HG03457 (cell line): ENCODE measurements around the gene DAB2.

Experiments used
- ATAC-seq: cut with Tn5 transposase; IDR thresholded peaks from one replicate; pipeline ENCODE4 v1.9.1; 2021; ENCODE audit warnings: moderate number of reproducible peaks; ENCODE audit not compliant: unreplicated experiment

The DAB2 gene

DNA sequence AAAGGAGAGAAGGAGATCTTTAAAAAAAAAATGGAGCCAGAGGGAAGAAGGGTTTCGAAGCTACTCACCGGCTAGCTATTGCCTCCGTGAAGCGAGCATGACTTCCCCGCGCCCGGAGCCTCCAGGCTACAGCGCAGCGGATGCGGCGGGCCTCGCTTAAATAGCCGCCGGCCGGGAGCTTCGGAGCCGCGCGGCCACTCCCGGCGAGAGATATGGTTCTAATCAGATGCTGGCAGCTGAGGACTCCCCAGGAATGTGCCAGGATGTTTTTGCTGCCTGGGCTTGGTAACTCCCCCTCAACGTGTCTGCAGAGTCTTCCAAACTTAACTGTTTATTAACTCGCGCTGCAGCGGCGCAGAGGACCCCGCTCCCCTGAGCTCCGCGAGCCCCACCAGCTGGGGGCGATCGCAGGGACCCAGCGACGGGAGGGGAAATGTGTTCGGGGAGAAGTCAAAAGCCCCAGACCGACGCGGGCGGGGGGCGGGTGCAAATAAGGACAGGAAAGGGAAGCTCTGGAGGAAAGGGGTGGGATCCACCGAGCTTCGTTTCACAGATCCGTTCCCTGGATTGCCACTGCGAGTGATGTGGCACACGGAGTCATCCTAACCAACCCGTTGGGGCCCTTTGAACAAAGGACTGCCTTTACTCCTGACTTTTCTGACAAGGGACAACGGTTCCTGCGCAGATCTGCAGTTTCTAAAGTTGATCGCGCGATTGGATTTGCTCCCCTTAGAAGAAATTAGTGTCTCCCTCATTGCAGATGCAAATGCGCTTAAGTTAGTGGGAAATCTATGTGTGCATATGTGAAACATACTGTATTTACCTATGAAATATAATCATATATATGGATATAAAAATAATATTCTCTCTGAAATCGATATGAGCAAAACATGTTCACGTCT, at the start of gene DAB2:
Gene DAB2 (minus strand): TSS at position 245 of the 902 bp plus-strand sequence. CDS start 30,660 bp downstream, outside the sequence.
- ATAC-seq = no peak

DNA sequence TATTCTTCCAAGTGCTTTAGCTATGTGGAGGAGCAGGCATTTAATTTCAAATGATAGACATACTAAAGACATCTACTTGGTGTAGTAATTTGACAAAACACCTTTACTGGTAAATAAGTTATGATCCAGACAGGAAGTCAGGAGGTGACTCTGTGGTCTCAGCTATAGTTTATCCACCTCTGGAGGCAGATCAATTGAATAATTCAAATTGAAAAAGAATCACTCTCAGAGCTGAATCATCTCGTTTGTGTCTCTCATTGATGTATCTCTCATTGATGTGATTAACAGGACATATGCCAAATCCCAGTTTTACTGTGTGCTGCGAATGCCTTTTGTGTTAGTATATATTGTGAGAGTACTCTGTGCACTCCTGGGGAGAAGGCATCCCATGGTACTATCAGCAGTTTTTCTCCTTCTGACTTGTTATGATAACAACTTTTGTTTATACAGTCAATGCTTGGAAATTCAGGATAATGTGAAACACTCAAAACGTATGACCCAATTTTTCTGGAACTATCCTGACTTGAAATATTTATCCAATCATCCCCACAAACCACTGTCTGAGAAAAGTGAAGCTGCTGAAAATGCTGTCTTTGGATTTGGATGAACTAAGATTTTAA, 48.5 kb upstream of the DAB2 start:
- ATAC-seq = no peak

DNA sequence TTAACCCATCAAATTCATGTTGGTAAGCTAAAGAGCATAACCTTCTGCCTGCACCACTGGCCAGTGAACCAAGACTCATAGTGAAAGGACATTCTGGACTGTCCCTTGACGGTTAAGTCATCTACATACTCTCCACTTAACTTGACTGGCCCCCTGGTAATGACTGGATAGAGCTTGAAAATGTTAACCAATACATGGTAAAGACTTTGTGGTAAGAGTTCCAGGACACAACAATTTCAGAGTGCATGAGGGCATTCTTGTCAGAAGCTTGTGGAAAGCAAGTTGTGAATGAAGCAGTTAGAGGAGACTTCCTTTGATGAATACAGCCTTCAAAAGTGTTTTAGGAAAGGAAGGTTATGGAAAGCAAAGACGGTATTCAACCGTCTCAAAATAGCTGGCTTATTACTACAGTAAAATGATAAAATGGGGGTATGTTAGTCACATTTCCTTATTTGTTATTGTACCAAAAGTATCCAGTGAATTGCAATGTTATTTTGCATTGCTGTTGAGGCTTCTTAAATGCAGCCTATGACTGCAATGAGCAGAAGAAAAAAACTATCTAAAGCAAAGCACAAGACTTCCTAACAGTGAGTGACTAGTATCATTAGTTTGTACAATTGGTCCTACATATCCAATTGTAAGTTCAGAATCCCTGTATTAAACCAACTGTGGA, 47.2 kb upstream of the DAB2 start:
- ATAC-seq = no peak

DNA sequence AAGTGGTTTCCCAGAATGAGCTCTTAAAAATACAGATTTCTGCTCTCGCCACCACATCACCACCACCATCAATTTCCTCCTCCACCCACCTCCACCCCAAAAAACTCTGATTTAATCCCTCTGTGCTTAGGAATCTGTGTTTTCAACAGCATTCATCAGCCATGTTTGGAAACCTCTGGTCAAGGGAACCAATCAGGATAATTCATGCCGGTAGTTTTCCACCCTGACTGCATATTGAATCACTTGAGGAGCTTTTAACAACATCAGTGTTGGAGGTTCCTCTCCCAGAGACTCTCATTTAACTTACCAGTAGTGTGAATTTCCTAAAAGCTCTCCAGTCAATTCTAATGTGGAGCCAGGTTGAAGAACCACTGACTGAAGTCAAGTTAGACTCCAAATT, 46.0 kb upstream of the DAB2 start:
- no peak for ATAC-seq

DNA sequence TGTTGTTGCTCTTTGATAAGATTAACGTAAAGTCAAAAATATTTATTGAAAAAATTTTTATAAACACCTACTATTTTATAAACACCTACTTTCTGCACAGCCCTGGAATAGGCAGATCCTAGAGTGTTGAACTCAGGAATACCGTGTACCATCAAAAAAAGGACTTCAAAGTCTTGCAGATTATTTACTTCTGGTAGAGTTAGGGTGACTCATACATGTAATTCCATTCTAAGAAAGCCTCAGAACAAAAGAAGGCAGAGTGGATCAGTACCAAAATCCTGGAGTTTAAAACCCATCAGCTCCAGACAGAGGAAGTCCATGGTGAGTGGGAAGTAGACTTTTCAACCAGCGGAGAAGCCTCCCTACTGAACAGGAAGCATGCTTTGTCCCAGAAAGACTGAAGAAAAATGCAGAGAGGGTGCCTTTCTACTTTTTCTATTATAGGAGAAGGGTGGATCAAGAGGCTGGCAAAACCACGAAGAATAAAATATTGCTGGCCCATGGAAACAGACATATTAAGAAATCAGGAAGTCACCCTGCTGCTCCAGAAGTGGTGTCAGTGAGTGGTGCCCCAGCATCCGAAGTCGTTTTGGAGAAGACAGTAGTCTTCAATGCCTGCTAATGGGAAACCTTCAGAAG, 45.1 kb upstream of the DAB2 start:
- ATAC-seq = no peak

DNA sequence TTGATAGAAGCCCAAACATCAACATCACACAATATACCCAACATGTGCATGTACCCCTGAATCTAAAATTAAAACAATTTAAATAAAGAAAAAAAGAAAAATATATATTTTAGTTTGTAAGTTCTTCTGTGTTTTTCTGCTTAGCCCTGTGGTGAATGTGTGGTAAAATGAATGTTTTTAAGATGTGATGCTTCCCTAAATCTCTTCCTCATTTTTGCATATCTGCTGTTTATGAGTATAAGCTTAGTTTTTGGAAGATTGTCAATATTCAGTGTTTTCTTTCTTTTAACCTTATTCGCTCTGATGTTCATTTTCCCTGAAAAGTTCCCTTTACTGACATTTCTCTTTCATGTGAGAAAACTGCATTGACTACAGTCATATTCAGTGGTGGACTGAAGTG, 44.4 kb upstream of the DAB2 start:
- no peak for ATAC-seq

DNA sequence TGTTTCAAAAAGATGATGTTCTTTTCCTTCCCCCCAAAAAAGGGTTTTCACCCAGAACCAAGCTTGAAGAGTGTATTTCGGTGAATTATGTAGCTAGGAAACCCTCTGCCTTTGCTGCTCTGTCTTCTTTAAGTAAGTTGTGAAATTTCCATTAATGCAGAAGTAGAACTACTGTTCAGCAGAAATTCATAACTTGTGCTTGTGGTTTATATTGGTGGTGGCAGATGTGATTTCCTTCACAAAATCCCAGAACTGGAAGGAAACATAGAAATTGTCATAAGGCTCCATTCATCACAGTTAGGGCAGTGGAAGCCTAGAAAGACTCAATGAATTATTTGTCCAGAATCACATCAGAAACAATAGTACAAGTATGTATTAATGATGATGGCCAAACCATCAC, 42.1 kb upstream of the DAB2 start:
- no peak for ATAC-seq

DNA sequence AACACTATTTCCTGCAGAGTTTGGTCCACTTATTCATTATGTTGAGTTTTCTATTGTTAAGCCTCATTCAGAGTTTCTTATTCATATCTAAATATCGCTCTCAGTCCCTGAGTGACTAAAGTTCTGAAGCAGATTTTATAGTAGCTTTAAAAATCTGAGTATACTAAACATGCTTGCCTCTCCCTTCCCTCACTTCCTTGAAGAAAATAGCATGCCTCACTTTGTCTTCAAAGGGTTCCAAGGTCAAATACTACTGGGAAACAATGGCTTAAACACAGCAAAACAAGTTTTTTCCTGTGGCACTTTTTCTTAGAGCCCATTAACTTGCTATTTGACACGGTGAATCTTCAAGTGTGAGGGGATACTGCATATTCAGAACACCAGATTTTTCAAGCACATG, 41.1 kb upstream of the DAB2 start:
- ATAC-seq = no peak

DNA sequence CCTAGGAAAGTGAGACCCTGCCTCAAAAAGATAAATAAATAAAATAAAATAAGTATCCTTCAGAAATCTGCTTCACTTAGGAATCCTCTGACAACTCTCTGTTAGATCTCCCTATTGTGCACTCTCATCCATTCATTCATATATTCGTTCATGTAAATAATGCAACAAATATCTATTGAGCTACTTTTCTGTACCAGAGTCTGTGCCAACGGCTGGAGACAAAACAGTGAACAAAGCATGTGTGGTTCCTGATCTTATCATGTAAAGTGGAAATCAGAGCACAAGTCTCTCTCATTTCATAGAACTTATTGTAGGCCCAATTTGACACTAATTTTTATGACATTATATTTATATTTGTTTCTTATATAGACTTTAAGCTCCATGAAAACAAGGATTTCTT, 40.3 kb upstream of the DAB2 start:
- ATAC-seq = no peak

DNA sequence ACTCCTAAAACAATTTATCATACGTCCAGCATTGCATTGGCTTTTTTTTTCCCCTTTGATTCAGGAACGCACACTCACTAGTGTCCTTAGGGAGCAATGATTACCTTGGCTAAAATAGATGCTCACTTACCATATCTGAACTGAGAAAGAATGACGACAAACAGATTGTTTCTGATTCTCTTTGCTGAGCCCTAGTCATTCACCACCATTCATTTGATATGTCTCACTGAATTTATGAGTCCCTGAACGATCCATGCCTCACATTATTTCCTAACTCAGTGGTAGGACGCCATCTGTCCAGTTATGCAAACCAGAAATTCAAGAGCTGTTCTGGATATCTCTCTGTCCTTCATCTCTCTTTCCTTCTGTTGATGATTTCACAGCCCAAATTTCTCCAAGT, 39.3 kb upstream of the DAB2 start:
- ATAC-seq = no peak

DNA sequence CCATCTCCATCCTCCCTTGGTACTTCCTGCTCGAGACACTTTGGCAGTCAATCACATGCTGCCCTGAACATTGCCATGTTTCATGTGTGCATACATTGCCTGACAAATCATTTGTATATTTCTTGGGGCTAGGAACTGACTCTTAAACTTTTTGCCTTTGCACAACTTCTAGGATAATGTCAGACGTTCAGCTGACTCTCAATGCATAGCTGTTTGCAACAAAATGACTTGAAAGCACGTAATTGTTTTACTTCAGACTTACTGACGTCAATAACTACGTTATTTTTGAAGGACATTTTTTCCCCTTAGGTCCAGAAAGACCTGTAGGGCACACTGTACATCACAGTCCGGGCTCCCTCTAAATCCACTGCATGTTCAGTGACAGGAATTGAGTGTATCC, 37.4 kb upstream of the DAB2 start:
- no peak for ATAC-seq

DNA sequence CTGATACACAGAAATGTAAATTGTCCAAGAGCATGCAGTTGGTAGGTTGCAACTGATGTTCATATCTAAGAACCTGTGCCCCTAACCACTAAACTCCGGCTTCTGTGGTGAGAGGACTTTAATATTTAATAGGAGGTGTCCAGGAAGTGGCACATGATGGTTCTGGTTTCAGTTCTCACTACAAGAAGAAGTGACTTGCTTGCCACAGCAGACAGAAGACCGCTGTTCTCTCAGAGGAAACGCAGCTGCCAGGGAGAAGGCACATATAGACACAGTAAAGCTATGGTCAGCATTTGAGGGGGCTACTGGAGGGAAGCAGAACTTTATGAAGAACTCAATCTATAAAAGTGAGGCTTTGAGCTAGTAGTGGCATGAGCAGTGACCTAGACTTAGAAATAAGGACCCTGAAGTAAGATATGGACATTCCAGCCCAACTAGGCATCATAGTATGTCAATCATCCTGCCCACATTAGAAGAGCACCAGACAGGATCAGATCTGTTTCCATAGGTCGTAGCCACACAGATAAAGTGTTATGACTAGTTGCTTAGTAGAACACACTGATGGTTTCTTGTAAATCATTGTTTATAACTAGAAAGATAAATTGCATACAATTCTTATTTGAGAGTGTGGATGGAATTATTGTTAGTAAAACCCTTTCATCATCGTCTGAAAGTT, 36.4 kb upstream of the DAB2 start:
- peak; percentile 99 for ATAC-seq

DNA sequence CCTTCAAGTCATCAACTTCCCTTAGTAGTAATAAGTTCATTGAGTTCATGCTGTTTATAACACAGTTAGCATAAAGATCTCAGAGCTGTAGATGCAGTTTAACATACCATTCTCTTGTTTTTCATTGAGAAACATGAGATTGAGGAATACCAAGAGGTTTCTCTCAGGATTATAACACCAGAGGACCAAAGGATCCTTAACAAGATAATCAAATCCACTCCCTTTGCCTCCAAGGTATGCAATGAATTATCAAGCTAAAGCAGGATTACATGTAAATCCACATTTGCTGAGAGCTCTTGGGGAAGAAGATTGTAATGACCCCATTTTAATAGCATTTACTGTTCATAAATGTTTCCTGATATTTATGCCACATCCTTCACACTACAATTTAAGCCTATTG, 35.1 kb upstream of the DAB2 start:
- no peak for ATAC-seq

DNA sequence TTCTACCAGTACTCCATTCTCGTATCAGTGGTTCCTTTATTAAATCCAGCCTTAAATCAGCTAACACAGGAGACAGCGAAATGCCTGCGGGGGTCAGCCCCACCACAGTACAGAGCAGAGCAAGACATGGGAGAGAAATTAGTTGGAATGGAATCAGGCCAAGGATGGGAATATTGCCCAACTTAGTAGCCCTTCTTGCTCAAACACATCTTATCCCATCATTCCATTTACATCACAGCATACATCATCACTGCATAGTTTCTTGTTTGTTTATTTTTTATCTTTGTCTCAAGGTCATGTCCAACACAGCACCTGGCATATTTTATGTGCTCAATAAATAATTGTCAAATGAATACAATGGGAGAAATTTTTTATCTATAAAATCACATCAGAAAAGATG, 34.3 kb upstream of the DAB2 start:
- no peak for ATAC-seq

DNA sequence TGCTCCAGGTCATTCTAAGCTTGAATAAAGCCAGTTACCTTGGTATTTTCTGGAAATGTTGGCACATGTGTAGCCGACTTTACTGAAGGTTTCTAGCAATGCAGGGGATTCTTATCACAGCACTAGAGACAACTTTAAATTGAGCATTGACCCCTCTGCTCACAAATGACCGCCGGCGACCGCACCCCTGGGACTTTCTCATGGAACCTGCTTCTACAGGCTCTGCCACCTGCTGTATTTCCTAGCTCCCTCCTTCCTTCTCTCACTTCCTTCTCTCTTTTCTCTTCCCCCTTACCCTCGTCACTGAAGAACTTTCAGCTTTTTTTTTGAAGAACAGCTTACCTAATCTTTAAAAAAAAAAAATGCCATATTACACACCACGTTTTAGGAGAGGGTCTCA, 30.9 kb upstream of the DAB2 start:
- no peak for ATAC-seq

DNA sequence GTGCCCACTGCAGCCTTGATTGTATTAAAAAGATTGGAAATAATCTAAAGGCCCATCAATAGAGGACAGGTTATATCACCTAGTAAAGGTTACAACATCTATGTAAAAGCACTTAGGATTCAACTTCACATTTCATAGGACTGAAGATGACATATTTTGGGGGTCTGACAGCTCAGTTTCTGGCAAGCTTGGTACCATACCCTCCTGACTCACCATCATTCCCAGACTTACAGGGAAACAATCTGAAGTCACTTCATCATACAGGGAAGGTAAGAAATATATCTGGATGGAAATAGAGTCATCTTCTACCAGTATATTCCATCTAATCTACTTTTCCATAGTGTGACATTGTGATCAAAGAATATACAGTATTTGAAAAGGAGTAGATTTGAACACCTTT, 28.8 kb upstream of the DAB2 start:
- no peak for ATAC-seq

DNA sequence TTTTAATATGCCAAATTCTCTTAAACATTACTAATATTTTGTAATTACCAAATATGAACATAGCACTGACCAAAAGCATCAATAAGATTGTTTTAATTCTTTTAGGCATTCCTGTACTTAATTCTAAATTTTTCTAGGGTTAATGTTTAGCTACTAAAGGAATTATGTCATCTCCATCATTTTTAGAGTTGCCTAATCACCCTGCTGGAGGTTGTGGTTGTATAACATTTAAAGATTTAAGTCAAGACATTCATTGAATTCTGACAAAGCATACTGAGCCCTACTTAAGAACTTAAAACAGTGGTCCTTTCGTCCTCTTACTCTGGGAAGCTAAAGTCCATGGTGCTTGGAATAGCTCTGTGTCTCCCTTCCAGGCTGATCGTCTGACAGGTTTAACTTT, 28.1 kb upstream of the DAB2 start:
- ATAC-seq = no peak

DNA sequence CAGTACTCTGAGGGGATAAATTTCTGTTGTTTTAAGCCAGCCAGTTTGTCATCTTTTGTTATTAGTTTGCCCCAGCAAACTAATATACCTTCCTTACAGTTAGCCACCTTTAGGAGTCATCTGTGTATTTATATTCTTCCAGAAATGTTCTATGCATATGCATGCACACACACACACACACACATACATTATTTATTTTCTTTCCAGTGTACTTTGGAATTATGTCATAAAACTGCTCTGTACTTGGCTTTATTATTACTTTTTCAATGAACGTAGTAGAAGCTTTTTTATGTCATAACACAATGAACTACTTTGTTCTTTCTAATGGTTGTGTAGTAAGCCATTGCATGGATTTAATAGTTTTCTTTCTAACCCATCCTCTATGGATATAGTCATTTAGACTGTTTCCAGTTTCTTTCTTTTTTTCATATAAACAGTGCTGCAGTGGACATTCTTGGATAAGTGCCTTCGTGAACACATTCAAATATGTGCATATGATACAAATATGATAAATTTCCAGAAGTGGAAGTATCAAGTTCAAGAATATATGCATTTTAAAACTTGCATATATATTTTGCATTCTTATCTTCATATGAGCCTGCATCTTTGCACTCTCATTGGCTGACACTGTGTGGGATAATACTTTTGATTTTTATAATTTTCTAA, 26.6 kb upstream of the DAB2 start:
- no peak for ATAC-seq

DNA sequence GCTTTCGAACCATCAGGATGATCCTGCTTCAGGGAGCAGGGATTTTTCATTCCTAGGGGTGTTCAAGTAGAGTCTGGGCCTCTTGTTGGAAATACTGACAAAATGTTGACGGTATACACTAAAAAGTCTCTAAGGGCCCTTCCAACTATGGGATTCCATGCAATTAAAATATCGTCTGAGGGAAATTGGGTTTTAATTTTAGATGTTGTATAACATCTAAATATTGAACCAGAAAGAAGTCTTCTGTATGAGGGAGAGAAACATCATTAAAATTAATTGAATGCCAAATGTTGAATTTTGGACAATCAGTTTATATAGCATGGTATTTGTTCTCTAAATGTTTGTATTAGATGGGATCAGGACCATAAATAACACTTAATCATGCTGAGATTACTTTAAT, 25.7 kb upstream of the DAB2 start:
- ATAC-seq = no peak

DNA sequence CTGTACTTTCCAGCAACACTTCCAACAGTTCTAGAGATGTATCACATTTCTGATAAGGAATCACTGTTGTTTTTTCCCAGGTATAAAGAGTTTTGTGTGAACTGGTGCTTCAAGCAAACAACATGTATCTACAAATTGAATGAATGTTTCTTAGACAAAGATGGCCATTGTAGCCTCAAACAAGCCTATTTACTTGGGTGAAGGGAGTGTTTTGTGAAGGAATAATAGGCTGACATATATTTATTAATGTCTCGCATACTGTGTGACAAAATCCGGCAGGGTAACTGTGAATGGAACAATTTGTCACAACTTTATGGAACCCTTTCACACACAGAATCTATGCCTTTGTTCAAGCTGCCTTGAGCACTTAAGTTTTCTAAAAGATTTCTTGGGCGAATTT, 24.8 kb upstream of the DAB2 start:
- no peak for ATAC-seq
